ENCODE results near the gene P3H2.

The P3H2 gene

DNA sequence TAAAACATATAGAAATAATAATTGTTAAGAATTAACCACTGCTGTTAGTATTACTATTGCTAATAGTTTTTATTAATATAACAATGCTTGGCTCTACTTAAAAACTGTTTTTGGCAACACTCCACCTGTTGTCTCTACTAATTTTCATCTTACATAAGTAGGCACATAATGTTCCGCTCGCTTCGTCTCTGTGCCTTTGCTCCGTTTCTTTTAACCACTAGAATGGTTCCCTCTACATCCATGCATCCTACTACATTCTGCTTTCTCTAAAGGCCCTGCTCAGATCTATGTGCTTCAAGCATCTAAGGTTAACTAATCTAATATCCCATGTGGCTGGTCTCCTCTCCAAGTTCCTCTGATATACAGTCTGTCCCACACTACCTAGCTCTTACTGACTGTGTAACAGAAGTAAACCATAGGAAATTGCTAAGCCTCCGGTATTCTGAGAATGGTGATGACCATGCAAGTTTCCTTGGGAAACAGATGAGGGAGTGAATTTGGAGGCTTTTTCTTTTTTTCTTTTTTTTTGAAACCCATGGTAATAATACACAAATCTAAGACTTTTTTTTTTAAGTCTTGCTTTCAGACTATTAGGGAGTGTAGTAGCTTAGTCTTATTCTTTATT lies 138.3 kb downstream of the P3H2 start:
- no peak overlapping the region for H3K27ac ChIP-seq

DNA sequence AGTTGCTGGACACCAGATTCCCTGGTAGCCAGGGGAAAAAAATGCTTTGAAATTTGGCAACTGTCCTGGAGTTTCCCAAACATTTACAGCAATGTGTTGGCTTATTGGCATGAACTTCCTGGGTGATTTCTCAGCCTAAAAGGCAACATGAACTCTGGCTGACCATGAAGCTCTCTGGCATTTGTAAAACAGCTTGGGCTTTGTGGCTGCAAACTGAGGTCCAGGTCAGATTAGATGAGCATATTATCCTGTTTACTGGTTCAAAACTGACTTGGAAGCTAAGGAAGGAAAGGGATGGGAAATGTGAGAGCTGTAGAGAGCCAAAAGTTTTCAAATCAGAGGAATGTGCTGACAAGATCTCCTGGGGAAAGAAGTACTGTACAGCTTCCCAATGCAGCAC lies 139.0 kb downstream of the P3H2 start:
- no peak for TF ChIP-seq ZFX (IDR thresholded peaks at IDR 0.05; ENCODE audit: borderline replicate concordance)
- TF ChIP-seq, protein P1, sequence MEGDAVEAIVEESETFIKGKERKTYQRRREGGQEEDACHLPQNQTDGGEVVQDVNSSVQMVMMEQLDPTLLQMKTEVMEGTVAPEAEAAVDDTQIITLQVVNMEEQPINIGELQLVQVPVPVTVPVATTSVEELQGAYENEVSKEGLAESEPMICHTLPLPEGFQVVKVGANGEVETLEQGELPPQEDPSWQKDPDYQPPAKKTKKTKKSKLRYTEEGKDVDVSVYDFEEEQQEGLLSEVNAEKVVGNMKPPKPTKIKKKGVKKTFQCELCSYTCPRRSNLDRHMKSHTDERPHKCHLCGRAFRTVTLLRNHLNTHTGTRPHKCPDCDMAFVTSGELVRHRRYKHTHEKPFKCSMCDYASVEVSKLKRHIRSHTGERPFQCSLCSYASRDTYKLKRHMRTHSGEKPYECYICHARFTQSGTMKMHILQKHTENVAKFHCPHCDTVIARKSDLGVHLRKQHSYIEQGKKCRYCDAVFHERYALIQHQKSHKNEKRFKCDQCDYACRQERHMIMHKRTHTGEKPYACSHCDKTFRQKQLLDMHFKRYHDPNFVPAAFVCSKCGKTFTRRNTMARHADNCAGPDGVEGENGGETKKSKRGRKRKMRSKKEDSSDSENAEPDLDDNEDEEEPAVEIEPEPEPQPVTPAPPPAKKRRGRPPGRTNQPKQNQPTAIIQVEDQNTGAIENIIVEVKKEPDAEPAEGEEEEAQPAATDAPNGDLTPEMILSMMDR (IDR thresholded peaks at IDR 0.05), result no peak
- no peak overlapping the region for H3K27ac ChIP-seq

More for the DNA sequence above, 138.3 kb downstream of the P3H2 start:
- TF ChIP-seq, protein P1 (IDR thresholded peaks at IDR 0.05), result no peak
- TF ChIP-seq ZFX (IDR thresholded peaks at IDR 0.05; ENCODE audit: borderline replicate concordance), result no peak

DNA sequence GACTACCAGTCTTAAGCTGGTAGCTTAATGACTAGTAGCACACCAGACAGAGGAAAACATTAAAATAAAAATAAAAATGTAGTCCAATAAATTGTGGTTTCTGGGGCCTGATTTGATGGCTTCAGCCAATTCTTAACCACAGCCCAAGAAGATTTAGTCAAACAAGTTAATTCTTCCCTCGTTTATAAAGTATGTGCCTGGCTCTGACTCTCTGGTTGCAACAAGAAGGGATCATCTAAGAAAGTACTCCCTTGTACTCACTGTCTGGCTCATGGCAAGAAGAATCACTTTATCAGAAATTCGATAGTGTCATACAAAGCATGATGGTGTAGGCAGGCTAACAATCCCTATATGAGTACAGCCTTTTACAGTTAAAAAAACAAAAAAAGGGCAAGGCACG lies 141.9 kb downstream of the P3H2 start:
- TF ChIP-seq, protein P1 (IDR thresholded peaks at IDR 0.05), result no peak
- no peak for TF ChIP-seq ZFX (IDR thresholded peaks at IDR 0.05; ENCODE audit: borderline replicate concordance)
- H3K27ac ChIP-seq, result no peak overlapping the region

DNA sequence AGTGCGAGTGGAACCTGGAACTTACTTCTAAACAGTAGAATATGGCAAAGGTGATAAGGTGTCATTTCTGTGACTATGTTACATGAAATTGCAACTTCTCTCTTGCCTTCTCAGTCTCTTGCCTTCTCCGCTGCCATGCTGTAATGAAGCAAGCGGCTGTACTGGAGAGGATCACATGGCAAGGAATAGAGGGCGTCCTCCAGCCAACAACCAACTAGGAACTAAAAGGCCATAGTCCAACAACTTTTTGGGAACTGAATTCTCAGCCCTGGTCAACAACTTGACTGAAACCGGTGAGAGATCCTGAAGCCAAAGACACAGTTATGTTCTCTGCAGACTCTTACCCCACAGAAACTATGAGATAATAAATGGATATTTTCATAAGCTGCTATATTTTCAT lies 143.5 kb downstream of the P3H2 start:
- TF ChIP-seq, protein P1 (IDR thresholded peaks at IDR 0.05), result no peak
- TF ChIP-seq ZFX (IDR thresholded peaks at IDR 0.05; ENCODE audit: borderline replicate concordance), result no peak
- no peak overlapping the region for H3K27ac ChIP-seq

DNA sequence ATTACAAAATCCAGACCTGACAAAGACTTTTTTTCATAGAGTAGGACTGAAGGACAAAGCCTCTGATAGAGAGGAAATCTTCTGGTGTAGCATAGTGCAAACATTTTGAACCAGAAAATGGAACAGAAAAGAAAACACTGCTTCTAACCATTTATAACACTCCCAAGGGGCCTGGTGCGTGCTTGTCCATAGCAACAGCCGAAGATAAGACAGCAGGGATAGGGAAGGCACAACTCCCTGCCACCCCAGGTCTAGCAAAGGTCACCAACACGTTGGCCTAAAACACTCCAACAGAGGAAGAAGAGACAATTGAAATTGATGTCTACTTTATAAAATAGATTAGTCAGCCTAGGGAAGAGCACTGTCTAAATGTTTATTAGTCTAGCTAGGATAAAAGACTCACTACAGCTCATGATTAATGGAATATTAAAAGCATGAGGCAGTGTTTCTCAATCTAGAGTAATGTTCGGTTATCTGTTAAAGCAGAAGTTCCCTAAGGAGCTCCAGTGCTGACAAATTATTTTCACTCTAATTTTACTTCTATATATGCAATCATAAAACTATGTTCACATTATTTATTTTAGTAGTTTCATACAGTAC lies 145.2 kb downstream of the P3H2 start:
- TF ChIP-seq ZFX (IDR thresholded peaks at IDR 0.05; ENCODE audit: borderline replicate concordance), result no peak
- TF ChIP-seq, protein P1 (IDR thresholded peaks at IDR 0.05), result no peak
- no peak overlapping the region for H3K27ac ChIP-seq

DNA sequence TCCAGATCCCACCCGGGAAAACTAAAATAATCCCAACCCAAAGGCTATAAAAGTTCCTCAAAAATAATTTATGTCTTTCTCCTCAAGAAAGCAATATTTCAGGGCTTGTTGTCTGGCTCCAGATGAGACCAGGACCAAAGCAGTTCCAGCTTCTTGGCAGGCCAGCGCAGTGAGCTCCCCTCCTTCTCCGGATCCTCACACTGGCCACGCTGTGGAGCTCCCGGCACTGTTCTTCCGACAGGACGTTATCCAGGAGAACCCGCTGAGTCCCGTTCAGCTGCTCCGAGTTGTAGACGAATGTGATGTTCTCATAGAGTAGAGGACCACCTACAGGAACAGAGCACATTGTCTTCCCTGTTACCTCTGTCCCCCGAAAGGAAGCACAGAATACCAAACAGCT lies 146.3 kb downstream of the P3H2 start:
- TF ChIP-seq, protein P1 (IDR thresholded peaks at IDR 0.05), result no peak
- TF ChIP-seq ZFX (IDR thresholded peaks at IDR 0.05; ENCODE audit: borderline replicate concordance), result no peak
- no peak overlapping the region for H3K27ac ChIP-seq

DNA sequence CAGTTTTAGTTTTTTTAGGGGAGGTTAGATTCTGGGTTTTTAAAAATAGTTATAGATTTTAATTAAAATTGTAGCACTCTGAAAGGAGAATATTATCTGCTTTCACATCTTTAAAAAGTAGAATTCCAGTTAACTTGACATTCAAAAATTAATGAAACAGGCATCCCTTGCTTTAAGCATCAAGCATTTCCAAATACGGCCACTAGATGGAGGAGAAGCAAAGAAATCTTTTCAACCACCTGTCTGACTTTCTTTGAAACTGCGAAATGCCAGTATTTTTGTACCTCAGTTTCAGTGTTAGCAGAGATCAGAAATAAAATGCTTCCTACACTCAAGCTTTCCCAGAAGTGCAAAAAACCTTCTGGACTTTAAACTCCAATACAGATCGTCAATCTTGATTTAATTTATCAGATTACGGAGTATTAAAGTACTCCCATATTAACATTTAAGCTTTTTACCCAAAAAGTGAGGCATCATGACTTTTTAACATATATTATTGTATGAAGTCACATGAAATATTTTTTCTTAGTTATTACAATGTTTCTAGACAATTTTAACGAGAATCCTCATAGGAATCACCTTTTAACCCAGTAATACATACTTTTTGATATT lies 153.3 kb downstream of the P3H2 start:
- TF ChIP-seq, protein P1 (IDR thresholded peaks at IDR 0.05), result peak; percentile 81
- no peak for TF ChIP-seq ZFX (IDR thresholded peaks at IDR 0.05; ENCODE audit: borderline replicate concordance)

More for the DNA sequence above, 153.3 kb downstream of the P3H2 start:
- H3K27ac ChIP-seq, result no peak overlapping the region

Data from 22Rv1 (cell line).